UCSD-AML1 (cell line): ENCODE measurements around the gene DDX31.

Source experiments
- DNase-seq: peaks from one replicate; lab custom pipeline; 2025; ENCODE audit not compliant: unreplicated experiment; lab: John Stamatoyannopoulos, UW

The DDX31 gene

GRCh38 chr9:132674485-132674884 lies 4.7 kb upstream of the DDX31 start:
- no peak for DNase-seq

GRCh38 chr9:132673355-132673754 lies 3.6 kb upstream of the DDX31 start:
- DNase-seq, result no peak

GRCh38 chr9:132672413-132672690 lies 2.6 kb upstream of the DDX31 start:
- DNase-seq, result no peak

- no peak for DNase-seq
Observed at GRCh38 chr9:132671620-132672412, 2.0 kb upstream of the DDX31 start.

- DNase-seq, result peak; percentile 37
Observed at GRCh38 chr9:132670457-132671391, 941 bp upstream of the DDX31 start, which contains the start of gene GTF3C4. TSS of gene GTF3C4 (plus strand) at chr9:132670464. CDS start at chr9:132670599, 135 bp downstream.

- DNase-seq, result no peak
Observed at GRCh38 chr9:132669319-132669697, 475 bp downstream of the DDX31 start.

- DNase-seq, result no peak
Observed at GRCh38 chr9:132663851-132664250, 5.9 kb downstream of the DDX31 start.

GRCh38 chr9:132663117-132663516 lies 6.7 kb downstream of the DDX31 start:
- no peak for DNase-seq

GRCh38 chr9:132662152-132662945 lies 7.4 kb downstream of the DDX31 start:
- no peak for DNase-seq

- DNase-seq, result no peak
Observed at GRCh38 chr9:132656299-132656698, 13.5 kb downstream of the DDX31 start.

- no peak for DNase-seq
Observed at GRCh38 chr9:132651259-132651658, 18.5 kb downstream of the DDX31 start.

- no peak for DNase-seq
Observed at GRCh38 chr9:132648685-132649084, 21.1 kb downstream of the DDX31 start.

GRCh38 chr9:132648283-132648682 lies 21.5 kb downstream of the DDX31 start:
- DNase-seq, result no peak

GRCh38 chr9:132647806-132648205 lies 22.0 kb downstream of the DDX31 start:
- DNase-seq, result no peak

GRCh38 chr9:132647355-132647754 lies 22.4 kb downstream of the DDX31 start:
- no peak for DNase-seq

- no peak for DNase-seq
Observed at GRCh38 chr9:132646726-132647125, 23.1 kb downstream of the DDX31 start.

GRCh38 chr9:132645711-132646110 lies 24.1 kb downstream of the DDX31 start:
- DNase-seq, result no peak

- DNase-seq, result no peak
Observed at GRCh38 chr9:132645306-132645705, 24.5 kb downstream of the DDX31 start.

GRCh38 chr9:132644251-132644650 lies 25.5 kb downstream of the DDX31 start:
- DNase-seq, result no peak

- no peak for DNase-seq
Observed at GRCh38 chr9:132641216-132641615, 28.6 kb downstream of the DDX31 start.

GRCh38 chr9:132639322-132639721 lies 30.5 kb downstream of the DDX31 start:
- no peak for DNase-seq
